ENCODE data around the gene CAPN5. TPM values are rescaled to one million over a fixed set of nuclear protein-coding genes. Genes with fewer than 3 reads are reported as not detected.
"Not testable (repeated sequence)": the region's sequence is repeated elsewhere in the genome, so short reads cannot be mapped to it uniquely, and the experiment has no call there.

Gene CAPN5
- polyA plus RNA-seq, 3 donors from 2014 or later: 1.6 to 18.8 (median 6.1) TPM

- peaks cover 9 to 10% of the 10 kb centered on the region in 2 donors for H3K4me1 Mint-ChIP-seq
- H3K27ac Mint-ChIP-seq: no peak overlapping the region
- no peak overlapping the region for H3K4me3 Mint-ChIP-seq
- peaks cover 0 to 7% (median 0%) of the 10 kb centered on the region in 3 donors for H3K36me3 Mint-ChIP-seq
- H3K27me3 Mint-ChIP-seq (ENCODE audit: low read depth in 3 of 3): peaks cover 20 to 24% (median 23%) of the 10 kb centered on the region in 3 donors
- DNase-seq: no peak
- H3K9me3 Mint-ChIP-seq: no peaks in the 10 kb centered on the region
These were observed 29.7 kb upstream of the CAPN5 start for GRCh38 chr11:77037057-77037456.

GRCh38 chr11:77038029-77038824, 28.5 kb upstream of the CAPN5 start:
- Mint-ChIP-seq H3K4me3 (peak overlapping the region in 2 of 5 donors; percentile 28 to 30), H3K36me3 (peaks cover 0 to 7% (median 0%) of the 10 kb centered on the region in 3 donors)

GRCh38 chr11:77038825-77039326, 27.9 kb upstream of the CAPN5 start:
- peaks cover 20 to 31% (median 25%) of the 10 kb centered on the region in 3 donors for H3K27me3 Mint-ChIP-seq (ENCODE audit: low read depth in 3 of 3)
- peaks cover 9 to 10% of the 10 kb centered on the region in 2 donors for H3K4me1 Mint-ChIP-seq
- no peaks in the 10 kb centered on the region for H3K9me3 Mint-ChIP-seq
- no peak for DNase-seq
- peaks cover 0 to 7% (median 0%) of the 10 kb centered on the region in 3 donors for H3K36me3 Mint-ChIP-seq
- H3K4me3 Mint-ChIP-seq: peak overlapping the region in 3 of 5 donors; percentile 20 to 30 (median 28)
- H3K27ac Mint-ChIP-seq: no peak overlapping the region

More at GRCh38 chr11:77038029-77038824, 28.5 kb upstream of the CAPN5 start:
- no peak for DNase-seq
- H3K4me1 Mint-ChIP-seq: peaks cover 9 to 10% of the 10 kb centered on the region in 2 donors
- H3K27me3 Mint-ChIP-seq (ENCODE audit: low read depth in 3 of 3): peaks cover 20 to 31% (median 23%) of the 10 kb centered on the region in 3 donors
- H3K9me3 Mint-ChIP-seq: no peaks in the 10 kb centered on the region
- no peak overlapping the region for H3K27ac Mint-ChIP-seq

GRCh38 chr11:77039491-77040400, 27.0 kb upstream of the CAPN5 start:
- H3K27ac Mint-ChIP-seq: no peak overlapping the region
- H3K36me3 Mint-ChIP-seq: peaks cover 0 to 7% (median 0%) of the 10 kb centered on the region in 3 donors
- peaks cover 22 to 31% (median 28%) of the 10 kb centered on the region in 3 donors for H3K27me3 Mint-ChIP-seq (ENCODE audit: low read depth in 3 of 3)
- DNase-seq: peak in 1 of 3 donors; percentile 4
- H3K4me1 Mint-ChIP-seq: peaks cover 9 to 10% of the 10 kb centered on the region in 2 donors
- no peaks in the 10 kb centered on the region for H3K9me3 Mint-ChIP-seq
- peak overlapping the region in 2 of 5 donors; percentile 28 to 36 for H3K4me3 Mint-ChIP-seq

- DNase-seq: no peak
- H3K27me3 Mint-ChIP-seq (ENCODE audit: low read depth in 3 of 3): peaks cover 19 to 31% (median 28%) of the 10 kb centered on the region in 3 donors
- H3K4me3 Mint-ChIP-seq: no peak overlapping the region
These were observed 26.4 kb upstream of the CAPN5 start for GRCh38 chr11:77040401-77040777.

GRCh38 chr11:77040889-77041288, 25.9 kb upstream of the CAPN5 start:
- no peaks in the 10 kb centered on the region for H3K9me3 Mint-ChIP-seq
- peaks cover 9 to 10% of the 10 kb centered on the region in 2 donors for H3K4me1 Mint-ChIP-seq
- H3K27me3 Mint-ChIP-seq (ENCODE audit: low read depth in 3 of 3): peaks cover 18 to 31% (median 31%) of the 10 kb centered on the region in 3 donors
- no peak overlapping the region for H3K4me3 Mint-ChIP-seq
- no peak for DNase-seq
- no peak overlapping the region for H3K27ac Mint-ChIP-seq
- H3K36me3 Mint-ChIP-seq: peaks cover 0 to 7% (median 0%) of the 10 kb centered on the region in 3 donors

More at GRCh38 chr11:77040401-77040777, 26.4 kb upstream of the CAPN5 start:
- peaks cover 9 to 10% of the 10 kb centered on the region in 2 donors for H3K4me1 Mint-ChIP-seq
- H3K9me3 Mint-ChIP-seq: no peaks in the 10 kb centered on the region
- no peak overlapping the region for H3K27ac Mint-ChIP-seq
- peaks cover 0 to 7% (median 0%) of the 10 kb centered on the region in 3 donors for H3K36me3 Mint-ChIP-seq

- Mint-ChIP-seq H3K27ac (no peak overlapping the region), H3K9me3 (no peaks in the 10 kb centered on the region), H3K27me3 (ENCODE audit: low read depth in 3 of 3) (peaks cover 22 to 29% (median 29%) of the 10 kb centered on the region in 3 donors), H3K4me1 (peaks cover 14 to 20% of the 10 kb centered on the region in 2 donors), H3K36me3 (peaks cover 0 to 7% (median 0%) of the 10 kb centered on the region in 3 donors), H3K4me3 (peak overlapping the region in 1 of 5 donors; percentile 22)
- DNase-seq: no peak
These were observed 24.6 kb upstream of the CAPN5 start for GRCh38 chr11:77042111-77042726.

GRCh38 chr11:77044356-77044755, 22.4 kb upstream of the CAPN5 start:
- H3K4me3 Mint-ChIP-seq: no peak overlapping the region
- H3K36me3 Mint-ChIP-seq: no peaks in the 10 kb centered on the region
- peaks cover 13 to 14% of the 10 kb centered on the region in 2 donors for H3K4me1 Mint-ChIP-seq
- peaks cover 15% of the 10 kb centered on the region in 3 donors for H3K27me3 Mint-ChIP-seq (ENCODE audit: low read depth in 3 of 3)
- H3K27ac Mint-ChIP-seq: no peak overlapping the region
- no peak for DNase-seq
- H3K9me3 Mint-ChIP-seq: no peaks in the 10 kb centered on the region

GRCh38 chr11:77044886-77045285, 21.9 kb upstream of the CAPN5 start:
- Mint-ChIP-seq H3K36me3 (no peaks in the 10 kb centered on the region), H3K4me1 (peaks cover 12 to 14% of the 10 kb centered on the region in 2 donors), H3K27me3 (ENCODE audit: low read depth in 3 of 3) (peaks cover 13 to 15% (median 15%) of the 10 kb centered on the region in 3 donors), H3K27ac (no peak overlapping the region), H3K9me3 (no peaks in the 10 kb centered on the region), H3K4me3 (no peak overlapping the region)
- DNase-seq: no peak

GRCh38 chr11:77046060-77046501, 20.7 kb upstream of the CAPN5 start:
- Mint-ChIP-seq H3K4me1 (peaks cover 10 to 14% of the 10 kb centered on the region in 2 donors), H3K36me3 (no peaks in the 10 kb centered on the region), H3K9me3 (no peaks in the 10 kb centered on the region), H3K27ac (peak overlapping the region in 1 of 6 donors; percentile 30), H3K4me3 (peak overlapping the region in 1 of 5 donors; percentile 70), H3K27me3 (ENCODE audit: low read depth in 3 of 3) (peaks cover 8 to 13% (median 11%) of the 10 kb centered on the region in 3 donors)
- DNase-seq: peak; percentile 36 to 39 (median 38)

- H3K4me1 Mint-ChIP-seq: peaks cover 10 to 14% of the 10 kb centered on the region in 2 donors
- peak; percentile 91 to 93 (median 92) for DNase-seq
- no peaks in the 10 kb centered on the region for H3K36me3 Mint-ChIP-seq
- peak overlapping the region; percentile 77 to 93 (median 80) for H3K4me3 Mint-ChIP-seq
- no peaks in the 10 kb centered on the region for H3K9me3 Mint-ChIP-seq
- H3K27me3 Mint-ChIP-seq (ENCODE audit: low read depth in 3 of 3): peaks cover 5 to 13% (median 10%) of the 10 kb centered on the region in 3 donors
- H3K27ac Mint-ChIP-seq: peak overlapping the region; percentile 9 to 88 (median 62)
These were observed 19.5 kb upstream of the CAPN5 start for GRCh38 chr11:77047007-77047927.

- not testable (repeated sequence) for DNase-seq, H3K9me3 Mint-ChIP-seq, H3K27ac Mint-ChIP-seq, H3K4me3 Mint-ChIP-seq, H3K36me3 Mint-ChIP-seq
- peaks cover 10 to 14% of the 10 kb centered on the region in 2 donors for H3K4me1 Mint-ChIP-seq
- peaks cover 4 to 13% (median 5%) of the 10 kb centered on the region in 3 donors for H3K27me3 Mint-ChIP-seq (ENCODE audit: low read depth in 3 of 3)
These were observed 18.8 kb upstream of the CAPN5 start for GRCh38 chr11:77047928-77048446.

Measured in immature natural killer cell (primary cell).